Activated CD4-positive, alpha-beta T cell treated with anti-CD3 and anti-CD28 coated beads, Interleukin-2, amount 50 U/mL, for 4 hours (primary cell): ENCODE results near the gene MRPL20.
"Not testable (repeated sequence)": the region's sequence is repeated elsewhere in the genome, so short reads cannot be mapped to it uniquely, and the experiment has no call there.

Experiments used
- DNase-seq, 2 experiments: peaks; one replicate each; pipeline ENCODE4 v3.0.0-alpha.2; 2020

The MRPL20 gene

GRCh38 chr1:1380860-1381259, 26.2 kb downstream of the MRPL20 start:
- no peak for DNase-seq

DNA sequence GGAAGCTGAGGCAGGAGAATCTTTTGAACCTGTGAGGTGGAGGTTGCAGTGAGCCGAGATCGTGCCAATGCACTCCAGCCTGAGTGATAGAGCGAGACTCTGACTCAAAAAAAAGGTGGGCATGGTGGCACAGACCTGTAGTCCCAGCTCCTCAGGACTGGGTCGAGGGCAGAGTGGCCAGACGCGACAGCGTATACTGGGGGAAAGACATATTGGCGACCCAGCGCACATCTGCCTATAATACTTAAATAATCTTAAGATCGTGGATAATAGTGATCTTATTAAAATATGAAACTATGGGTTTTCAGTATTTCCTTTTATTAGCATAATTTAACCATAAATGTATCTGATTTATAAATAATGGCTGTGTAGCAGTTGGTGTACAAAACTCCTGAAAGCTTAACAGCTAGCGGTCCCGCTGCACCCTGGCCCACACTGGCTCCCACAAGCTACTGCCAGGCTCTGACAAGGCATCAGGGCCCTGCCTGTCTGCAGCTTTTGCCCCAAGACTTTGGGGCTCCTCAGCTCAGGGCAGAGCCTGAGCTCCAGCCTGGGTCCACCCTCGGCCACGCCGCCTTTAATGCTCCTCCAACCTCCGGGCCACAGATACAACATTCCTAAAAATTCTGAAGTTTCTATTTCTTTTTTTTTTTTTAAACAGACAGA, 29.4 kb downstream of the MRPL20 start:
- no peak for DNase-seq

DNA sequence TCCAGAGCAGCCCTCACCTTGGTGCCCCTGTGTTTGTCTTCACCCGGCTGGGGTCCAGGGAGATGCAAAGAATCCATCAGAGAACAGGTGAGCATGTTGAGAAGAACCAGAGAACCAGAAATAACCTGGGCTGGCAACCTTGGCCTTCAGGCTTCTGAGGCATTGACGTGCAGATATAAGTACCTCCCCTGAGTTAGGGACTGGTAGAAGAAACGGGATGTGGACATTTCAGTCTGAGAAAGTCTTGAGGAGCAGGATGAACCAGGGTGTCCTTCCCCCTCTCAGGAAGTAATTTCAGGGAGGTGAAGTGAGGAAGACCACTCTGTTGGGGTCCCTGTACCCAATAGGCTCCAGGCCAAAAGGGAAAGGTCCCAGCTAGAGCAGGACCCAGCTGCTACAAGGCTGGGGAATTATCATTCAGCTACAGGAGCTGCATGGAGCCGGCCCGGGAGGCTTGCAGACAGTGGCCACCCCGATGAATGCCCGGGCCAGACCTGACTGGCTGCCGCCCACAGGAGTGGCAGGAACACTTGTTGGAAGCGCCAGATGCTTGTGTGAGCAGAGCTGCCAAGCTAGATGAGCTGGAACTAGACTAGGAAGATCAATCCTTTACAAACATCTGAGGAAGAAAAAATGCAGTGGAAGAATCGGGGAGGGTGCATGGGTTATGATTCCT, 30.4 kb downstream of the MRPL20 start:
- no peak for DNase-seq

- peak; percentile 91 to 95 for DNase-seq
Measured at GRCh38 chr1:1374929-1375662, 32.0 kb downstream of the MRPL20 start, which contains the start of gene AURKAIP1. Gene AURKAIP1 (minus strand): TSS chr1:1375207. CDS start chr1:1374756, 451 bp downstream.

DNA sequence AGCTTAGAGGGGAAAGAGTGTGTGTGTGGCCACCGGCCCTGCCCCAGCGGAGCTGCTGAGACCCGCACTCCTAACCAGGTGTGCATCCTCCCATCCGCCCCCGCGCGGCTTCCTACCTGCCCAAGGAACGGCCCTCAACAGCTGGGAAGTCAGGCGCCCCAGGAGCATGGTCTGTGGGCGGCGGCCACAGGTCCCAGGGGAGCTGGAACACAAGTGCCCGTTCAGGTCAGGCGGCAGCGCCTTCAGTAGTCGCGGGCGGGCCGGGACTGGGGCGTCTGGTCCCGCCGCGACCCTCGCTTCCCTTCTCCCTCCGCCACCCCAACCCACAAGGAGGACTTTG, 32.5 kb downstream of the MRPL20 start:
- DNase-seq: no peak

- DNase-seq: no peak
Measured at GRCh38 chr1:1373815-1374588, 33.1 kb downstream of the MRPL20 start.

GRCh38 chr1:1373051-1373814, 33.9 kb downstream of the MRPL20 start:
- no peak for DNase-seq

GRCh38 chr1:1371746-1372711, 35.1 kb downstream of the MRPL20 start:
- peak; percentile 68 to 73 for DNase-seq

DNA sequence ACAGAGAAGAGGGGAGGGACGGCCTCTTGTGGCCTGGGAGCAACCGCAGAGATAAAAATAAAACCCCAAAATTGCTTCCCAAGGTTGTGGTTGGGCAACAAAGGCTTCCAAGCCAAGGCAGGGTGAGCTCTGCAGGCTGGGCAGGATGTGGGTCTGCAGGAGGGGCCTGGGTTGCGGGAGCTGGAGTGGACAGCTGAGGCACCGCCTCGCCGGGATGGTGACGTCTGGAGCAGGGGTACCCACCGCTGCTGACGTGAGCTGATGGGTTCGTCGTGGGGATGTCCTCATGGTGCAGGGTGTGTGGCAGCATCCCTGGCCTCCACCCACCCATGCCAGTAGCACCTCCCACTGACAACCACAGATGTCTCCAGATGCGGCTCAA, 35.7 kb downstream of the MRPL20 start:
- no peak for DNase-seq

DNA sequence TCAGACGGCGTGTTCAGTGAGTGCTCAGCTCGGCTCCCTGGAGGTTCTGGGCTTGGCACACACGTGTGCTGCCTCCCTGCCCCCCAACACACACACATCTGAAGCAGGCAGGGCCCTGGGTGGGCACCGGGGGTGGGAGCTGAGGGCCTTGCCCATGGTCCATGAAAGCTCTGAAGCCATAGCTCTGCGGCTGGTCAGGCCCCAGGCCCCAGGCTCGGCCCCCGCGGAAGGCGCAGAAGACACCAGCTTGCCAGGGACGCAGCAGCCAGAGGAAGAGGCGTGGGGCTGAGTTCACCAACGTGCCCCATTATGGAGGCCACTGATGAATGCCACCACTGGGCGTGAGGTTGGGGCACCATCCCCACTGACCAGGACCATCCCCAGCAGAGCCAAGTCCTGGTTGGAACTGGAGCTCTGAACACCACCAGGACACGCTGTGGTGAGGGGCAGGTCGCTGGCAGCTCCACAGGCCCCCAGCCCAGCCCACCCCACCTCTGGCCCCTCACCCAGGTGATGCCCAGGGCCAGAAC, 36.3 kb downstream of the MRPL20 start:
- DNase-seq: no peak

DNA sequence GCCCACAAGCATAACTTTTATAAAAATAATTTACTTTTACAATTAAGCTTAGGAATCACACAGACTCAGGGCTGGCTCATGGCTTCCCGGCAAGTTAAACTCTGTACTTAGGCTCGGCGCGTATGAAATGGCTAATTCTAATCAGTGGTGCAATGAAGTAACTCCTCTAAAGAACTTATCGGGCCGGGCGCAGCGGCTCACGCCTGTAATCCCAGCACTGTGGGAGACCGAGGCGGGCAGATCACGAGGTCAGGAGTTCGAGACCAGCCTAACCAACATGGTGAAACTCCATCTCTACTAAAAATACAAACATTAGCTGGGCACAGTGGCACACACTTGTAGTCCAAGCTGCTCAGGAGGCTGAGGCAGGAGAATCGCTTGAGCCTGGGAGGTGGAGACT, 37.0 kb downstream of the MRPL20 start:
- DNase-seq: not testable (repeated sequence)

DNA sequence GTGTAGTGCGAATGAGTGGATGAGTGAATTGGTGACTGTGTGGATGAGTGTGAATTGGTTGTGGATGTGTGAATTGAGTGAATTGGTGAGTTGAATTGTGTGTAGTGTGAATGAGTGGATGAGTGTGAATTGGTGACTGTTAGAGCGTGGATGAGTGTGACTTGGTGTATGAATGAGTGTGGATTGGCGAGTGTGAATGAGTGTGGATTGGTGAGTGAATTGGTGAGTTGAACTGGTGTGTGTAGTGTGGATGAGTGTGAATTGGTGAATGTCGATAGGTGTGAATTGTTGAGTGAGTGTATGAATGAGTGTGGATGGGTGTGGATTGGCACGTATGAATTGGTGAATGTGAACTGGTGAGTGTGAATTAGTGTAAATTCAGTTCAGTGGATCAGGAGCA, 39.8 kb downstream of the MRPL20 start:
- DNase-seq: no peak

- no peak for DNase-seq
Measured at GRCh38 chr1:1366699-1367066, 40.4 kb downstream of the MRPL20 start.

- no peak for DNase-seq
Measured at GRCh38 chr1:1365875-1366698, 41.0 kb downstream of the MRPL20 start.

GRCh38 chr1:1364266-1364665, 42.8 kb downstream of the MRPL20 start:
- DNase-seq: no peak

GRCh38 chr1:1361982-1362423, 45.1 kb downstream of the MRPL20 start:
- DNase-seq: no peak

GRCh38 chr1:1361233-1361981, 45.7 kb downstream of the MRPL20 start:
- no peak for DNase-seq

DNA sequence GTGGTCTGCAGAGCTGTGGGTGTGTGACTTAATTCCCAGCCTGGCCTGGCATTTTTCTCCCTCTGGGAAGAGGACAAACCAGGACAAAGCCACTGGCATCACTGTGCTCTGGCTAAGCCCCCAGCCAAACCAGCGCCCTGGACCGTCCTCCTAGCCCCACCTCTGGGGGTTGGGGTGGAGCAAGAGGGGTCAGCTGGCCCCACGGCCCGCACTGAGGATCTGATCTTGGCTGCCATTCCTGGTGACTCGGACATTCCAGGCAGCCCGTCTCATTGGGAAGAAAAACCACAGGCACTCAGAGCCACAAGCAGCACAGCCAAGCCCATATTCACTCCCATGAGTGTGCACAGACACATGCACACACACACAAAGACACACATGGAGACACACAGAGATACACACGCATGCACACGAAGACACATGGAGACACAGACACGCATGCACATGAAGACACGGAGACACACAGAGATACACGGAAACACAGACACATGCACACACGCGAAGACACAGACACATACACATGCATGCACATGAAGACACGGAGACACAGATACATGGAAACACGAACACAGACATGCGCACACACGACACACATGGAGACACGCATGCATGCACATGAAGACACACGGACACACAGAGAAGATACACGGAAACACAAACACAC, 46.5 kb downstream of the MRPL20 start:
- DNase-seq: no peak
